Heart left ventricle (tissue), 16 donors: Measurements from ENCODE around the gene ANKRD39. TPM values are rescaled to one million over a fixed set of nuclear protein-coding genes. Genes with fewer than 3 reads are reported as not detected.

ENCODE experiments used
- ATAC-seq, 4 donors: fragments of 200-7000 bp; cut with Tn5 transposase; one replicate each; pipeline ENCODE4 v1.9.1; 2020 to 2022; ENCODE audit warnings: moderate library complexity in 4 of 4, mild to moderate bottlenecking in 3 of 4, moderate number of reproducible peaks in 1 of 4
- DNase-seq, 5 donors: peaks; one replicate each; pipeline ENCODE4 v3.0.0-alpha.2; 2020
- H3K27ac ChIP-seq, 12 donors: fragments of 200-600 bp; sonication (generic) in 4 of 12; one replicate each; pipeline versions ENCODE4 v1.5.0 to v1.8.0; 2016 to 2022; ENCODE audit warnings: mild to moderate bottlenecking in 2 of 12
- H3K27me3 ChIP-seq, 9 donors: fragments of 200-600 bp; sonication (generic) in 2 of 9; one replicate each; pipeline versions ENCODE4 v1.5.1 to v1.8.0; 2016 to 2022; ENCODE audit warnings: mild to moderate bottlenecking in 3 of 9
- H3K36me3 ChIP-seq, 9 donors: fragments of 200-600 bp; sonication (generic) in 2 of 9; one replicate each; pipeline versions ENCODE4 v1.5.0 to v1.8.0; 2018 to 2022; ENCODE audit warnings: mild to moderate bottlenecking in 2 of 9
- H3K4me1 ChIP-seq, 12 donors: fragments of 200-600 bp; sonication (generic) in 4 of 12; one replicate each; pipeline versions ENCODE4 v1.5.0 to v1.8.0; 2016 to 2022; ENCODE audit warnings: mild to moderate bottlenecking in 3 of 12
- H3K4me3 ChIP-seq, 12 donors: fragments of 200-600 bp; sonication (generic) in 4 of 12; one replicate each; pipeline versions ENCODE4 v1.5.0 to v1.8.0; 2017 to 2022; ENCODE audit warnings: mild to moderate bottlenecking in 9 of 12, moderate library complexity in 4 of 12
- H3K9me3 ChIP-seq, 12 donors: fragments of 200-600 bp; sonication (generic) in 4 of 12; one replicate each; pipeline versions ENCODE4 v1.5.0 to v1.8.0; 2016 to 2022; ENCODE audit warnings: mild to moderate bottlenecking in 1 of 12
- POLR2A ChIP-seq, 2 donors: fragments of 450-650 bp; IDR thresholded peaks; one replicate each; pipeline ENCODE4 v1.6.1; 2017; ENCODE audit warnings: antibody characterized with exemption in 2 of 2, mild to moderate bottlenecking in 2 of 2, moderate library complexity in 2 of 2
- WGBS, 4 donors: extraction: QIAGEN DNeasy Blood & Tissue Kit in 2 of 4; methylation state at CpG; one replicate each; pipeline versions ENCODE4 v1.1.5 to v1.1.7; 2013 to 2018; 5-methylcytosine and 5-hydroxymethylcytosine counted together
- intact Hi-C, 10 donors: fragments of 100-400 bp; cut with DNase I; formaldehyde crosslinking; loops; one replicate each; pipeline versions ENCODE4 v1.11.1 to v1.14.2; 2022
- polyA plus RNA-seq, 2 donors: library from polyadenylated mRNA; stranded (reverse); fragments of 200-250 nt; gene quantifications; one replicate each; pipeline ENCODE4 v1.2.3, GENCODE V29; 2013
- total RNA-seq, 9 donors: library from RNA; depleted of rRNA in 2 of 9; stranded (reverse); fragments of >200 nt in 2 of 9; fragmentation: NEBNext Ultra II Directional in 3 of 9; extraction: Animal tissue kit (Norgen Biotek cat#: 25700) in 3 of 9; gene quantifications; one replicate each; pipeline versions ENCODE4 v1.1.0 to v1.2.4, GENCODE V29; 2016 to 2023
- TF ChIP-seq, protein P1 (sequence below), 12 donors: fragments of 200-600 bp; sonication (generic) in 4 of 12; IDR thresholded peaks; one replicate each; pipeline versions ENCODE4 v1.5.0 to v1.8.0; 2018 to 2022; ENCODE audit warnings: antibody characterized with exemption in 12 of 12, mild to moderate bottlenecking in 5 of 12
- donor health status: ischemic (EF 13 %, LVEDD 7.1; RV severe dilation, severe dysfunction).
- donor health status: healthy with polysubstance abuse.
- donor health status: DM: no; HTN: yes; CAD: no.
- donor health status: DM: no; HTN: no; CAD: no.
- donor health status: ischemic (EF 25% LVEDD 6.9; RV normal size, moderate dysfunction).
- donor health status: ischemic (EF 25% LVEDD 5.7; RV mildly dilated, moderate dysfunction).
- donor health status: healthy.
- donor health status: DM: yes; HTN: yes; CAD: no.
- donor health status: ischemic (EF 35%, LVEDD 5.7; RV mildly dilated, moderate dysfunction).
- donor health status: nonischemic (EF 11% LVEDD 7.7; RV severe dilation, severe dysfunction).
- donor health status: DM: yes; HTN: yes; CAD: no.
- donor health status: PGD.
- donor health status: ischemic (EF 29% LVEDD 5.4; RV normal size, mild dysfunction).
- donor health status: nonischemic (EF 23%, LVEDD 6.1; RV moderate dilation, normal function).

Gene ANKRD39
- total and polyA plus RNA-seq, 11 donors: 13.3 to 33.4 (median 17.5) TPM

DNA sequence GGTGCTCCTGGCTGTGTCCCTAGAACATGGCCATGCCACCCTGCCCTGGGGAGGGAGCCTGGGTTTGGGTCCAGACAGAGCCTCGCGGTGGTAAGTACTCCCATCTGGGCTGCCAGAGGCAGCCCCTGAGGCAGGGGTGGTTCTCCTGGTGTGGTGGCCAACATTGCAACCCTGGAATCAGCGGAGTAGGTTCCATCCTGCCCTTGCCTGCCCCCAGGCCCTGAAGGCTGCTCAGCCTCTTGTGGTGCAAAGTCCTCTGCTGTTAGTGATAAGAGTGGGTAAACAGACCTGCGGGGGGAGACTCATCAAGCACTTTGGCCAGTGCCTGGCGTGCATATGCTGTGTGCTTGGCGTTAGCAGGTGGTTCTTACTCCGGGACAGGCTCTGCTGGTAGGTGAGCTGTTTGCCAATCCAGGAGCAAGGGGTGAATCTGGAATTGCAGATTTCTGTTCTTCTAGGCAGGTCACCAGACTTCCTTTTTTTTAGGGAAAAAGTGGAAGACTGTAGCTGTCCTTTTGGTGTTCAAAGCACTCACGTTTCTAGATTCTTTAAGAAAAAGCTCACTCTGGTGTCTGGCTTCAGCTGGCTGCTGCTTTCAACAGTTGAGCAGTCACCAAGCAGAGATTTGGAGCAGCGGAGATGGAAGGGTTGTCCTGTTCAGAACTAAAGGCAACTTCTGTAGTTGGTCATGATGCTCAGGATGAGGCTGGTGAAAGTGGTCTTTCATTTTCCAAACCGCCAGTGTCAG lies 38.5 kb downstream of the ANKRD39 start:
- Histone ChIP-seq H3K4me3 (peak overlapping the region in 2 of 12 donors; percentile 1 to 13), H3K27me3 (no peaks in the 10 kb centered on the region), H3K36me3 (peaks cover 0 to 26% (median 10%) of the 10 kb centered on the region in 9 donors), H3K27ac (peak overlapping the region in 4 of 12 donors; percentile 20 to 63 (median 40)), H3K9me3 (no peaks in the 10 kb centered on the region), H3K4me1 (peaks cover 3 to 75% (median 56%) of the 10 kb centered on the region in 12 donors)
- intact Hi-C loops: loop anchor here in 2 of 10 donors (10.0 kb wide), 2 partner anchors 185 to 285 kb away; partner anchors contain the start of genes ARID5A (in 1 of the 2) and KANSL3 (in 1 of the 2)
- peak in 2 of 5 donors; percentile 17 to 70 for DNase-seq
- TF ChIP-seq, protein P1, sequence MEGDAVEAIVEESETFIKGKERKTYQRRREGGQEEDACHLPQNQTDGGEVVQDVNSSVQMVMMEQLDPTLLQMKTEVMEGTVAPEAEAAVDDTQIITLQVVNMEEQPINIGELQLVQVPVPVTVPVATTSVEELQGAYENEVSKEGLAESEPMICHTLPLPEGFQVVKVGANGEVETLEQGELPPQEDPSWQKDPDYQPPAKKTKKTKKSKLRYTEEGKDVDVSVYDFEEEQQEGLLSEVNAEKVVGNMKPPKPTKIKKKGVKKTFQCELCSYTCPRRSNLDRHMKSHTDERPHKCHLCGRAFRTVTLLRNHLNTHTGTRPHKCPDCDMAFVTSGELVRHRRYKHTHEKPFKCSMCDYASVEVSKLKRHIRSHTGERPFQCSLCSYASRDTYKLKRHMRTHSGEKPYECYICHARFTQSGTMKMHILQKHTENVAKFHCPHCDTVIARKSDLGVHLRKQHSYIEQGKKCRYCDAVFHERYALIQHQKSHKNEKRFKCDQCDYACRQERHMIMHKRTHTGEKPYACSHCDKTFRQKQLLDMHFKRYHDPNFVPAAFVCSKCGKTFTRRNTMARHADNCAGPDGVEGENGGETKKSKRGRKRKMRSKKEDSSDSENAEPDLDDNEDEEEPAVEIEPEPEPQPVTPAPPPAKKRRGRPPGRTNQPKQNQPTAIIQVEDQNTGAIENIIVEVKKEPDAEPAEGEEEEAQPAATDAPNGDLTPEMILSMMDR (IDR thresholded peaks at IDR 0.05): no peak
- no peak for TF ChIP-seq POLR2A (IDR thresholded peaks at IDR 0.05)
- peak; percentile 19 to 61 (median 35) for ATAC-seq
- WGBS, 4 donors: 52 to 63% (median 56%) methylated on average over 7 to 10 of the region's 10 CpGs

DNA sequence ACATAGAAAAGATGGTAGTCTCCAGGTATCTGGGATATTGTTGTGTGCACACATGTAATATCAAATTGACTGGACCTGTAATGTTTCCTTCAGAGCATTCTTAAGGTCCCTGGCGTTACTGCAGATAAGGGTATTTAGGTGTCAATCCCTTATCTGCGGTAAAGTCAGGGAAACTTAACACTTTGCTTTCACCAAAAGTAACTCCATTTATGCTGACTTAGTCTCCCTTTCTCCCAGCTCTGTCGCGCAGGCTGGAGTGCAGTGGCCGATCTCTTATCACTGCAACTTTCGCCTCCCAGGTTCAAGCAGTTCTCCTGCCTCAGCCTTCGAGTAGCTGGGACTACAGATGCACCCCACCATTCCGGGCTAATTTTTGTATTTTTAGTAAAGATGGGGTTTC lies 39.9 kb downstream of the ANKRD39 start:
- Histone ChIP-seq H3K36me3 (peaks cover 0 to 17% (median 5%) of the 10 kb centered on the region in 9 donors), H3K9me3 (no peaks in the 10 kb centered on the region), H3K4me1 (peaks cover 3 to 64% (median 51%) of the 10 kb centered on the region in 12 donors), H3K4me3 (peak overlapping the region in 9 of 12 donors; percentile 53 to 98 (median 84)), H3K27ac (no peak overlapping the region), H3K27me3 (no peaks in the 10 kb centered on the region)
- 65 to 78% (median 70%) methylated on average over 8 of the region's 8 CpGs for WGBS, 4 donors
- intact Hi-C loops: loop anchor here in 2 of 10 donors (10.0 kb wide), 2 partner anchors 183 to 283 kb away; partner anchors contain the start of genes ARID5A (in 1 of the 2) and KANSL3 (in 1 of the 2)
- DNase-seq (no peak), ATAC-seq (no peak)
- no peak for TF ChIP-seq POLR2A (IDR thresholded peaks at IDR 0.05)
- TF ChIP-seq, protein P1 (IDR thresholded peaks at IDR 0.05): no peak

DNA sequence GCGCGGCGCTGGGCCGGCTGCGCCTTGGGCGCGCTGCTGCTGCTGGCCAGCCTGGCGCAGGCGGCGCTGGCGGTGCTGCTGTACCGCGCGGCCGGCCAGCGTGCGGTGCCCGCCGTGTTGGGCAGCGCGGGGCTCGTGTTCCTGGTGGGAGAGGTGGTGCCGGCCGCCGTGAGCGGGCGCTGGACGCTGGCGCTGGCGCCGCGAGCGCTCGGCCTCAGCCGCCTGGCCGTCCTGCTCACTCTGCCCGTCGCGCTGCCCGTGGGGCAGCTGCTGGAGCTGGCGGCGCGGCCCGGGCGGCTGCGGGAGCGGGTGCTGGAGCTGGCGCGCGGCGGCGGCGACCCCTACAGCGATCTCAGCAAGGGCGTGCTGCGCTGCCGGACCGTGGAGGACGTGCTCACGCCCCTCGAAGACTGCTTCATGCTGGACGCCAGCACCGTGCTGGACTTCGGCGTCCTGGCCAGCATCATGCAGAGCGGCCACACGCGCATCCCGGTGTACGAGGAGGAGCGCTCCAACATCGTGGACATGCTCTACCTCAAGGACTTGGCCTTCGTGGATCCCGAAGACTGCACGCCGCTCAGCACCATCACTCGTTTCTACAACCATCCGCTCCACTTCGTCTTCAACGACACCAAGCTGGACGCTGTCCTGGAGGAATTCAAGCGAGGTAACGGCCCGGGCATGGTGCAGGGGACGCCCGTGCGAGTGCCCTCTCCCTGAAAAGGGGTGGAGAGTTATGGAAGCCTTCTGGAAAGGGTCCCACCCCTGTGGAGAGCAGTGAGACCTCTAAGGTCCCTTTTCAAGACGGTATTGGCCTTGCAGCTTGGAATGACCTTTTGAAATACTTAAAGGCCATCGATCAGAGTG lies 40.7 kb downstream of the ANKRD39 start:
- DNase-seq: no peak
- no peaks in the 10 kb centered on the region for H3K27me3 ChIP-seq
- peaks cover 0 to 15% (median 3%) of the 10 kb centered on the region in 9 donors for H3K36me3 ChIP-seq
- intact Hi-C loops: loop anchor here in 2 of 10 donors (10.0 kb wide), 2 partner anchors 182 to 282 kb away; partner anchors contain the start of genes ARID5A (in 1 of the 2) and KANSL3 (in 1 of the 2)
- peak in 1 of 4 donors; percentile 35 for ATAC-seq
- WGBS, 4 donors: 2 to 12% (median 4%) methylated on average over 27 to 89 of the region's 89 CpGs
- peak overlapping the region in 8 of 12 donors; percentile 20 to 99 (median 92) for H3K27ac ChIP-seq
- TF ChIP-seq POLR2A (IDR thresholded peaks at IDR 0.05): no peak
- TF ChIP-seq, protein P1 (IDR thresholded peaks at IDR 0.05): peak in 1 of 12 donors; percentile 6
- H3K4me3 ChIP-seq: peak overlapping the region; percentile 23 to 98 (median 82)
- H3K4me1 ChIP-seq: peaks cover 3 to 69% (median 52%) of the 10 kb centered on the region in 12 donors
- no peaks in the 10 kb centered on the region for H3K9me3 ChIP-seq
